IMR-90 (cell line): ENCODE data around the gene NRM. TPM values are rescaled to one million over a fixed set of nuclear protein-coding genes. Genes with fewer than 3 reads are reported as not detected.

ENCODE experiments used
- ATAC-seq: fragments of 200-7000 bp; cut with Tn5 transposase; 2 replicates; pipeline ENCODE4 v1.9.1; 2020; ENCODE audit warnings: low read depth, mild to moderate bottlenecking, moderate library complexity
- BruUV-seq: library from RNA; stranded (reverse); fragments of 400-500 nt; replicated peaks from 2 replicates; lab custom pipeline; 2021; lab: Mats Ljungman, UMichigan
- CTCF ChIA-PET: fragments of 300-600 bp; formaldehyde crosslinking; extraction: SDS; loops from one replicate; lab custom pipeline; 2021; ENCODE audit warnings: antibody characterized with exemption; lab: Yijun Ruan, JAX
- POLR2A ChIA-PET: fragments of 300-600 bp; sonication (Branson Sonifier 250); formaldehyde crosslinking; loops from one replicate; lab custom pipeline; 2022; ENCODE audit warnings: antibody characterized with exemption; ENCODE audit not compliant: unreplicated experiment; lab: Charles Lee
- DNase-seq: peaks from one replicate; pipeline ENCODE4 v3.0.0; 2013
- H2AFZ ChIP-seq: replicated peaks from 2 replicates; pipeline ENCODE3; 2013; ENCODE audit warnings: low read length, mild to moderate bottlenecking; ENCODE audit not compliant: poor library complexity
- H2AK5ac ChIP-seq: 2 replicates; pipeline ENCODE4 v1.6.1; 2013; ENCODE audit warnings: low read depth, low read length, inconsistent platforms
- H2AK9ac ChIP-seq: replicated peaks from 2 replicates; pipeline ENCODE3; 2013; ENCODE audit warnings: mild to moderate bottlenecking, low read depth, low read length, moderate library complexity; ENCODE audit not compliant: poor library complexity
- H2BK120ac ChIP-seq: 2 replicates; pipeline ENCODE4 v1.6.1; 2013; ENCODE audit warnings: low read depth, low read length, inconsistent platforms
- H2BK15ac ChIP-seq: 3 replicates; pipeline ENCODE4 v1.6.1; 2013; ENCODE audit warnings: low read depth, low read length, inconsistent platforms
- H2BK20ac ChIP-seq: 2 replicates; pipeline ENCODE4 v1.6.1; 2013; ENCODE audit warnings: low read depth, mild to moderate bottlenecking, inconsistent platforms, low read length, moderate library complexity
- H2BK5ac ChIP-seq: 2 replicates; pipeline ENCODE4 v1.6.1; 2013; ENCODE audit warnings: mild to moderate bottlenecking, low read depth, low read length, inconsistent platforms; ENCODE audit not compliant: poor library complexity, severe bottlenecking
- H3K14ac ChIP-seq: replicated peaks from 2 replicates; pipeline ENCODE4 v1.6.1; 2013; ENCODE audit warnings: low read depth, low read length, inconsistent platforms
- H3K18ac ChIP-seq: 2 replicates; pipeline ENCODE4 v1.6.1; 2013; ENCODE audit warnings: low read depth, low read length, control low read depth
- H3K23ac ChIP-seq: 2 replicates; pipeline ENCODE4 v1.6.1; 2013; ENCODE audit warnings: low read depth, low read length, inconsistent platforms
- H3K27ac ChIP-seq: 2 replicates; pipeline ENCODE4 v1.5.1; 2013; ENCODE audit warnings: mild to moderate bottlenecking, control low read depth, low read length; ENCODE audit not compliant: insufficient read depth
- H3K27me3 ChIP-seq: 2 replicates; pipeline ENCODE4 v1.6.1; 2013; ENCODE audit warnings: low read length; ENCODE audit not compliant: control insufficient read depth, insufficient read depth
- H3K36me3 ChIP-seq: 2 replicates; pipeline ENCODE4 v1.6.1; 2013; ENCODE audit warnings: low read length, mixed read lengths; ENCODE audit not compliant: control insufficient read depth, insufficient read depth
- H3K4ac ChIP-seq: 2 replicates; pipeline ENCODE4 v1.6.1; 2013; ENCODE audit warnings: low read depth, low read length, inconsistent platforms
- H3K4me1 ChIP-seq: 2 replicates; pipeline ENCODE4 v1.6.1; 2013; ENCODE audit warnings: low read length, mixed read lengths; ENCODE audit not compliant: control insufficient read depth, insufficient read depth
- H3K4me2 ChIP-seq: 2 replicates; pipeline ENCODE4 v1.6.1; 2013; ENCODE audit warnings: low read depth, mild to moderate bottlenecking, control low read depth, low read length, moderate library complexity
- H3K4me3 ChIP-seq: 2 replicates; pipeline ENCODE4 v1.5.1; 2013; ENCODE audit warnings: low read depth, mild to moderate bottlenecking, control low read depth, low read length, moderate library complexity; ENCODE audit not compliant: insufficient read depth
- H3K56ac ChIP-seq: 2 replicates; pipeline ENCODE4 v1.6.1; 2013; ENCODE audit warnings: low read length, inconsistent platforms; ENCODE audit not compliant: insufficient read depth; ENCODE audit errors: extremely low read depth
- H3K79me1 ChIP-seq, 2 experiments: 2 replicates each; pipeline ENCODE4 v1.6.1; 2013; ENCODE audit warnings: low read length in 2 of 2, inconsistent platforms in 1 of 2, low read depth in 1 of 2
- H3K9ac ChIP-seq: 2 replicates; pipeline ENCODE4 v1.6.1; 2013; ENCODE audit warnings: low read depth, low read length, control low read depth
- H3K9me1 ChIP-seq: 2 replicates; pipeline ENCODE4 v1.6.1; 2013; ENCODE audit warnings: low read length, inconsistent platforms; ENCODE audit not compliant: insufficient read depth
- H3K9me3 ChIP-seq: 2 replicates; pipeline ENCODE4 v1.6.1; 2013; ENCODE audit warnings: low read length; ENCODE audit not compliant: control insufficient read depth, insufficient read depth
- H4K20me1 ChIP-seq: 2 replicates; pipeline ENCODE4 v1.6.1; 2013; ENCODE audit warnings: low read length, inconsistent platforms; ENCODE audit not compliant: insufficient read depth
- H4K5ac ChIP-seq: 2 replicates; pipeline ENCODE4 v1.6.1; 2013; ENCODE audit warnings: mild to moderate bottlenecking, low read depth, low read length, control low read depth
- H4K8ac ChIP-seq, 2 experiments: 2 replicates each; pipeline ENCODE4 v1.6.1; 2013; ENCODE audit warnings: low read depth in 2 of 2, low read length in 2 of 2, control low read depth in 1 of 2, inconsistent platforms in 1 of 2
- H4K91ac ChIP-seq: 2 replicates; pipeline ENCODE4 v1.6.1; 2013; ENCODE audit warnings: low read depth, low read length, inconsistent platforms; ENCODE audit not compliant: insufficient read depth
- CHD1 ChIP-seq: IDR thresholded peaks from 2 replicates; pipeline ENCODE4 v1.6.1; 2012; ENCODE audit warnings: low read depth, low read length, improper control_type of control experiment
- FOS ChIP-seq: fragments of 150-350 bp; IDR thresholded peaks from 2 replicates; pipeline ENCODE4 v1.6.1; 2016; ENCODE audit warnings: low read depth, low read length
- MAFK ChIP-seq: IDR thresholded peaks from 2 replicates; pipeline ENCODE4 v1.6.1; 2012; ENCODE audit warnings: low read depth, low read length, improper control_type of control experiment
- WGBS, 2 experiments: methylation state at CpG; one replicate each; pipeline versions ENCODE4 v1.1.5 to v1.1.7; 2013; ENCODE audit warnings: missing lambda C conversion rate in 2 of 2; ENCODE audit not compliant: insufficient read length in 1 of 2; ENCODE audit errors: extremely low coverage in 2 of 2; 5-methylcytosine and 5-hydroxymethylcytosine counted together
- dilution Hi-C: fragments of 300-500 bp; cut with HindIII; formaldehyde crosslinking; loops from one replicate; pipeline ENCODE4 v1.14.3; 2018; ENCODE audit warnings: low sequenced_read_pairs; ENCODE audit not compliant: unreplicated experiment
- in situ Hi-C: fragments of 300-500 bp; cut with MboI; formaldehyde crosslinking; loops from 3 replicates; pipeline ENCODE4 v1.14.3; 2019; ENCODE audit warnings: low sequenced_read_pairs, inconsistent platforms, mixed read lengths
- intact Hi-C: fragments of 100-400 bp; cut with micrococcal nuclease; formaldehyde crosslinking; loops from 2 replicates; pipeline ENCODE4 v1.10.0; 2022
- polyA plus RNA-seq, 3 experiments: library from polyadenylated mRNA; depleted of rRNA; stranded (reverse); fragments of >200 nt; gene quantifications; 2 replicates each; pipeline ENCODE4 v1.2.3, GENCODE V29; 2012; ENCODE audit warnings: low replicate concordance in 1 of 3
- total RNA-seq: library from RNA; depleted of rRNA; stranded (reverse); fragments of >200 nt; gene quantifications from 2 replicates; pipeline ENCODE4 v1.2.3, GENCODE V29; 2012

Gene NRM
- total and polyA plus RNA-seq, 2 of the 4 experiments (the other 2 are of a cell fraction), result 2.2 to 27.0 TPM

- Histone ChIP-seq H2AFZ (no peak overlapping the region), H4K8ac (no peak overlapping the region), H3K14ac (peak overlapping the region; percentile 76), H2BK20ac (no peak overlapping the region), H2BK15ac (no peak overlapping the region), H3K79me1 (peaks cover 13 to 47% of the 10 kb centered on the region in 2 experiments), H3K56ac (no peak overlapping the region), H3K4ac (peak overlapping the region; percentile 34; the same call in 1 of the 2 replicates), H2AK5ac (no peak overlapping the region; the same call in 1 of the 2 replicates), H4K20me1 (peaks cover 86% of the 10 kb centered on the region), H3K9me1 (no peaks in the 10 kb centered on the region), H3K9me3 (no peaks in the 10 kb centered on the region), H3K4me2 (peak overlapping the region; percentile 76), H3K23ac (peak overlapping the region; percentile 81), H3K9ac (peak overlapping the region; percentile 8), H3K18ac (no peak overlapping the region), H2BK5ac (peak overlapping the region; percentile 1), H4K5ac (no peak overlapping the region), H4K91ac (no peak overlapping the region), H3K4me1 (peaks cover 14% of the 10 kb centered on the region), H3K36me3 (peaks cover 63% of the 10 kb centered on the region), H2AK9ac (peak overlapping the region; percentile 38), H3K27ac (peak overlapping the region; percentile 47), H3K27me3 (no peaks in the 10 kb centered on the region), H3K4me3 (no peak overlapping the region), H2BK120ac (no peak overlapping the region)
- CTCF ChIA-PET, result interaction anchor here (0.5 to 2.0 kb wide), 6 partner anchors 11 to 142 kb away, joined by 3 to 12 read pairs (median 4); partner anchors contain the start of gene NRM
- no TSS peak for BruUV-seq
- TF ChIP-seq MAFK, result no peak
- TF ChIP-seq FOS, result no peak
- TF ChIP-seq CHD1, result no peak
- POLR2A ChIA-PET, result interaction anchor here (1.6 kb wide), 1 partner anchor 42 kb away, joined by 6 read pairs; no protein-coding TSS in a partner anchor
- intact Hi-C loops, result loop anchor here (1.0 to 5.0 kb wide), 3 partner anchors 42 to 407 kb away; no protein-coding TSS in a partner anchor
- WGBS, 2 experiments, result 50% methylated on average over 2 of the region's 7 CpGs; no CpG with 5 or more reads in 1 of the 2 experiments
- in situ Hi-C loops, result loop anchor here (5.0 kb wide), 2 partner anchors 42 to 197 kb away; partner anchors contain the start of gene TUBB
- ATAC-seq (no peak), DNase-seq (no peak)
- dilution Hi-C loops, result no loop called here
Measured at GRCh38 chr6:30679765-30680535, 10.8 kb downstream of the NRM start.
